ENCODE data around the gene POLR3A. TPM values are rescaled to one million over a fixed set of nuclear protein-coding genes. Genes with fewer than 3 reads are reported as not detected.

The POLR3A gene
- total RNA-seq, 2 experiments from 2014 or later, result 16.3 to 21.5 TPM

DNA sequence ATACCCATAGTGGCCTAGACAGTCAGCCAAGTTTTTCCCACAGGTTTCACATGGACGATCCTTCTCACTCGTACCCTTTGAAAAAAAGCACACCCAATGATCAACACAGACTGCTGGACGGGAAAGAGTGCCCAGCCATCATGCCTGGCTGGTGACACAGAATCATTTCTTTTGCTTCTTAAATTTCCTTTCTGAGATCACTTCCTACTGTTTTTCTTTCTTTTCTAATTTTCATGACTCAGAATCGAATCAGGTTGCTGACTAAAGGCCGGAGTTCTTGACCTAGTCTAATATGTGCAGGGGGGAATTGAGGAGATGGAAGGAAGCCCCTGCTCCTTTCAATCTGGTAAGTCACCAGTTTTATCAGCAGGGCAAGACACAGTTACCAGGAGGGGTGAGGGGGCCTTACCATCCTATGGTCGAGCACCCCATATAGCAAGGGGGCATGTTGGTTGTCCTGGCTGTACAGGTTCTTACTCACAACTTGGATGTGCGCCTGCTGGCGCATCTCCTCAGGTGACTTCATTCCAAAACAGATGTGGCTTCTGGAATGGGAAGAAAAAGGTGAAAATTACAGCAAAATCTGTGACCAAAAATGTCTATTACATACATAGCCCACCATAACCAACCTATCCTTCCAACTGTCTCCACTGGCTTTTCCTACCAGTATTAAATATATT is 3.5 kb downstream of the POLR3A start:
- Histone ChIP-seq H2AFZ (ENCODE audit: low read length) (no peak overlapping the region), H3K79me2 (ENCODE audit: insufficient read depth, low read depth, low read length) (peaks cover 24% of the 10 kb centered on the region), H4K20me1 (ENCODE audit: insufficient read depth, low read length) (peaks cover 9% of the 10 kb centered on the region), H3K4me1 (ENCODE audit: insufficient read depth, low read length, poor library complexity, severe bottlenecking) (peaks cover 16% of the 10 kb centered on the region), H3K4me2 (ENCODE audit: low read length) (no peak overlapping the region), H3K4me3 (ENCODE audit: low read depth, low read length, poor library complexity, severe bottlenecking) (no peak overlapping the region), H3K36me3 (ENCODE audit: insufficient read depth, low read length) (peaks cover 72% of the 10 kb centered on the region), H3K9me3 (ENCODE audit: low read length) (no peaks in the 10 kb centered on the region), H3K9me2 (ENCODE audit: insufficient read depth, low read length) (no peaks in the 10 kb centered on the region), H3K27ac (ENCODE audit: low read depth, low read length, poor library complexity, severe bottlenecking) (no peak overlapping the region)
- BruUV-seq (replicated peaks), result no TSS peak
- CTCF ChIA-PET (ENCODE audit: unreplicated experiment), result no interaction called here
- POLR2A ChIA-PET, result no interaction called here
- TF ChIP-seq, protein P1, sequence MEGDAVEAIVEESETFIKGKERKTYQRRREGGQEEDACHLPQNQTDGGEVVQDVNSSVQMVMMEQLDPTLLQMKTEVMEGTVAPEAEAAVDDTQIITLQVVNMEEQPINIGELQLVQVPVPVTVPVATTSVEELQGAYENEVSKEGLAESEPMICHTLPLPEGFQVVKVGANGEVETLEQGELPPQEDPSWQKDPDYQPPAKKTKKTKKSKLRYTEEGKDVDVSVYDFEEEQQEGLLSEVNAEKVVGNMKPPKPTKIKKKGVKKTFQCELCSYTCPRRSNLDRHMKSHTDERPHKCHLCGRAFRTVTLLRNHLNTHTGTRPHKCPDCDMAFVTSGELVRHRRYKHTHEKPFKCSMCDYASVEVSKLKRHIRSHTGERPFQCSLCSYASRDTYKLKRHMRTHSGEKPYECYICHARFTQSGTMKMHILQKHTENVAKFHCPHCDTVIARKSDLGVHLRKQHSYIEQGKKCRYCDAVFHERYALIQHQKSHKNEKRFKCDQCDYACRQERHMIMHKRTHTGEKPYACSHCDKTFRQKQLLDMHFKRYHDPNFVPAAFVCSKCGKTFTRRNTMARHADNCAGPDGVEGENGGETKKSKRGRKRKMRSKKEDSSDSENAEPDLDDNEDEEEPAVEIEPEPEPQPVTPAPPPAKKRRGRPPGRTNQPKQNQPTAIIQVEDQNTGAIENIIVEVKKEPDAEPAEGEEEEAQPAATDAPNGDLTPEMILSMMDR (conservative IDR thresholded peaks at IDR 0.05; ENCODE audit: low read length), result no peak
- no peak for TF ChIP-seq EZH2phosphoT487 (IDR thresholded peaks at IDR 0.05; ENCODE audit: borderline replicate concordance, low read depth, low read length)
- intact Hi-C loops (cut with micrococcal nuclease; ENCODE audit: unreplicated experiment), result loop anchor here (10.0 kb wide), 1 partner anchor 181 kb away; no protein-coding TSS in a partner anchor
- no peak for DNase-seq (ENCODE audit: low spot score)

DNA sequence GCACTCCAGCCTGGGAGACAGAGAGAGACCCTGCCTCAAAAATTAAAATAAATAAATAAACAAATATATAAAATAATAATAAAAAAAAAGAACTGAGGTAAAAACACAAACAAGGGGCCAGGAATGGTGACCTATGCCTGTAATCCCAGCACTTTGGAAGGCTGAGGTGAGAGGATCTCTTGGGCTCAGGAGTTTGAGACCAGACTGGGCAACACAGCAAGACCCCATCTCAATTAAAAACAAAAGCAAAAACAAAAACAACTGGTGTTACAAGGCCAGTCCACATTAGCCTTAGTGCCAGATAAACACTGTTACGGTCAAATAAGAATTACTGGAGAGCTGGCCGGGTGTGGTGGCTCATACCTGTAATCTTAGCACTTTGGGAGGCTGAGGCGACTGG is 5.6 kb downstream of the POLR3A start:
- H3K9me2 ChIP-seq (ENCODE audit: insufficient read depth, low read length), result no peaks in the 10 kb centered on the region
- no peaks in the 10 kb centered on the region for H3K9me3 ChIP-seq (ENCODE audit: low read length)
- peaks cover 11% of the 10 kb centered on the region for H3K4me1 ChIP-seq (ENCODE audit: insufficient read depth, low read length, poor library complexity, severe bottlenecking)
- BruUV-seq (replicated peaks), result no TSS peak
- no peak overlapping the region for H3K4me3 ChIP-seq (ENCODE audit: low read depth, low read length, poor library complexity, severe bottlenecking)
- peaks cover 91% of the 10 kb centered on the region for H3K36me3 ChIP-seq (ENCODE audit: insufficient read depth, low read length)
- TF ChIP-seq, protein P1 (conservative IDR thresholded peaks at IDR 0.05; ENCODE audit: low read length), result no peak
- no peak for TF ChIP-seq EZH2phosphoT487 (IDR thresholded peaks at IDR 0.05; ENCODE audit: borderline replicate concordance, low read depth, low read length)
- ChIA-PET CTCF (ENCODE audit: unreplicated experiment) (no interaction called here), POLR2A (no interaction called here)
- DNase-seq (ENCODE audit: low spot score), result no peak
- H3K79me2 ChIP-seq (ENCODE audit: insufficient read depth, low read depth, low read length), result peaks cover 20% of the 10 kb centered on the region
- H2AFZ ChIP-seq (ENCODE audit: low read length), result no peak overlapping the region
- H4K20me1 ChIP-seq (ENCODE audit: insufficient read depth, low read length), result peaks cover 9% of the 10 kb centered on the region
- no peak overlapping the region for H3K27ac ChIP-seq (ENCODE audit: low read depth, low read length, poor library complexity, severe bottlenecking)
- intact Hi-C loops (cut with micrococcal nuclease; ENCODE audit: unreplicated experiment), result loop anchor here (10.0 kb wide), 1 partner anchor 179 kb away; no protein-coding TSS in a partner anchor
- H3K4me2 ChIP-seq (ENCODE audit: low read length), result no peak overlapping the region

DNA sequence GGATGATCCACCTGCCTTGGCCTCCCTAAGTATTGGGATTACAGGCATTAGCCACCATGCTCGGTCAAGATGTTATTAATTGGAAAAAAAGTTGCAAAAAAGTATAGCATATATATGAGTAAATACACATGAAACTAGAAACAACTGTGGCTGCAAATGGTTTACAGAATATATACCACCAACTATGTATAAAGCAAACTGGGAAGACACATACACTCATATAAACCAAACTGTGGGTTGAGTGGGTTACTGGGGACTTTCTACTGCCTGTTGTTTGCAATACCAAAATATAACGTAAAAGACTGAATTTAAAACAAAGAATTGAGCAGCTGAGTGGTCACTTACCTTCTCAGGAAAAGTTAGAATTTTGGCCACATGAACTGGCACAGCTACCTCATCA is 8.1 kb downstream of the POLR3A start:
- no peaks in the 10 kb centered on the region for H3K4me1 ChIP-seq (ENCODE audit: insufficient read depth, low read length, poor library complexity, severe bottlenecking)
- no peak overlapping the region for H3K4me3 ChIP-seq (ENCODE audit: low read depth, low read length, poor library complexity, severe bottlenecking)
- no peaks in the 10 kb centered on the region for H3K9me3 ChIP-seq (ENCODE audit: low read length)
- no peak overlapping the region for H3K4me2 ChIP-seq (ENCODE audit: low read length)
- H3K27ac ChIP-seq (ENCODE audit: low read depth, low read length, poor library complexity, severe bottlenecking), result no peak overlapping the region
- no peak overlapping the region for H2AFZ ChIP-seq (ENCODE audit: low read length)
- no peak for DNase-seq (ENCODE audit: low spot score)
- BruUV-seq (replicated peaks), result no TSS peak
- intact Hi-C loops (cut with micrococcal nuclease; ENCODE audit: unreplicated experiment), result loop anchor here (10.0 kb wide), 1 partner anchor 176 kb away; no protein-coding TSS in a partner anchor
- no peaks in the 10 kb centered on the region for H3K9me2 ChIP-seq (ENCODE audit: insufficient read depth, low read length)
- no peak for TF ChIP-seq EZH2phosphoT487 (IDR thresholded peaks at IDR 0.05; ENCODE audit: borderline replicate concordance, low read depth, low read length)
- TF ChIP-seq, protein P1 (conservative IDR thresholded peaks at IDR 0.05; ENCODE audit: low read length), result no peak
- CTCF ChIA-PET (ENCODE audit: unreplicated experiment), result no interaction called here
- POLR2A ChIA-PET, result no interaction called here
- H3K79me2 ChIP-seq (ENCODE audit: insufficient read depth, low read depth, low read length), result no peaks in the 10 kb centered on the region
- no peaks in the 10 kb centered on the region for H4K20me1 ChIP-seq (ENCODE audit: insufficient read depth, low read length)
- peaks cover 98% of the 10 kb centered on the region for H3K36me3 ChIP-seq (ENCODE audit: insufficient read depth, low read length)

Data from OCI-LY7 (cell line).